HCT116 (cell line): ENCODE measurements around the gene ACP7. TPM values are rescaled to one million over a fixed set of nuclear protein-coding genes. Genes with fewer than 3 reads are reported as not detected.

ENCODE experiments used
- ATAC-seq: fragments of 200-7000 bp; cut with Tn5 transposase; 2 replicates; pipeline ENCODE4 v1.9.1; 2020; ENCODE audit warnings: mild to moderate bottlenecking, moderate library complexity
- BruUV-seq: library from RNA; stranded (reverse); fragments of 400-500 nt; replicated peaks from 2 replicates; lab custom pipeline; 2021; lab: Mats Ljungman, UMichigan
- CTCF ChIA-PET: fragments of 300-600 bp; sonication (Branson Sonifier 250); formaldehyde crosslinking; loops from one replicate; lab custom pipeline; 2021; ENCODE audit warnings: antibody characterized with exemption; lab: Charles Lee
- POLR2A ChIA-PET: fragments of 300-600, 350-600 bp; sonication (Branson Sonifier 250); formaldehyde crosslinking; loops from one replicate; lab custom pipeline; 2021; ENCODE audit warnings: antibody characterized with exemption; lab: Charles Lee
- RAD21 ChIA-PET, 2 experiments: fragments of 300-600 bp; sonication (Branson Sonifier 250); formaldehyde crosslinking; loops; one replicate each; lab custom pipeline; 2023; ENCODE audit warnings: low total read pairs in 2 of 2; ENCODE audit not compliant: uncharacterized antibody in 2 of 2, unreplicated experiment in 2 of 2, low non-redundant PET in 1 of 2; lab: Charles Lee
- DNase-seq: peaks from one replicate; pipeline ENCODE4 v3.0.0-alpha.2; 2010; ENCODE audit warnings: low read depth, low spot score
- H2AFZ ChIP-seq: fragments of 200-600 bp; shearing (Covaris generic), sonication (generic); 2 replicates; pipeline ENCODE4 v1.6.1; 2017; ENCODE audit warnings: low read depth, mixed run types, mixed read lengths, antibody characterized with exemption, low read length; ENCODE audit not compliant: poor library complexity, severe bottlenecking
- H3K27ac ChIP-seq: 2 replicates; pipeline ENCODE4 v1.5.1; 2012; ENCODE audit warnings: low read depth, low read length
- H3K27me3 ChIP-seq: fragments of 200-600 bp; sonication (generic); 2 replicates; pipeline ENCODE4 v1.6.1; 2016; ENCODE audit warnings: mixed run types, low read length, mixed read lengths; ENCODE audit not compliant: insufficient read depth
- H3K36me3 ChIP-seq, 2 experiments: fragments of 200-500 bp in 1 of 2; fragments of 200-600 bp in 1 of 2; sonication (Bioruptor generic) in 1 of 2; sonication (generic) in 1 of 2; 2 replicates each; pipeline versions ENCODE4 v1.5.1 to v1.6.1; 2014 to 2016; ENCODE audit warnings: low read length in 2 of 2, inconsistent platforms in 1 of 2, mixed read lengths in 1 of 2, mixed run types in 1 of 2; ENCODE audit not compliant: insufficient read depth in 2 of 2, control insufficient read depth in 1 of 2
- H3K4me1 ChIP-seq, 2 experiments: fragments of 200-600 bp in 1 of 2; sonication (generic) in 1 of 2; 2 replicates each; pipeline versions ENCODE4 v1.5.1 to v1.6.1; 2012 to 2017; ENCODE audit warnings: low read length in 2 of 2, inconsistent platforms in 1 of 2, mild to moderate bottlenecking in 1 of 2, mixed read lengths in 1 of 2, mixed run types in 1 of 2, moderate library complexity in 1 of 2; ENCODE audit not compliant: insufficient read depth in 2 of 2, control insufficient read depth in 1 of 2
- H3K4me2 ChIP-seq: fragments of 200-600 bp; sonication (generic); 2 replicates; pipeline ENCODE4 v1.6.1; 2017; ENCODE audit warnings: mixed run types, low read length, mixed read lengths
- H3K4me3 ChIP-seq, 2 experiments: fragments of 200-600 bp in 1 of 2; sonication (generic) in 1 of 2; replicated peaks in 1 of 2; 2 replicates each; pipeline ENCODE4 v1.5.1; 2011 to 2016; ENCODE audit warnings: low read length in 2 of 2, control low read depth in 1 of 2, low read depth in 1 of 2, mild to moderate bottlenecking in 1 of 2, mixed read lengths in 1 of 2, mixed run types in 1 of 2
- H3K79me2 ChIP-seq: fragments of 200-600 bp; sonication (generic); 2 replicates; pipeline ENCODE4 v1.6.1; 2017; ENCODE audit warnings: mild to moderate bottlenecking, mixed run types, low read length, moderate library complexity, mixed read lengths; ENCODE audit not compliant: insufficient read depth
- H3K9ac ChIP-seq: fragments of 200-600 bp; sonication (generic); 2 replicates; pipeline ENCODE4 v1.6.1; 2016; ENCODE audit warnings: low read length, mixed read lengths
- H3K9me2 ChIP-seq: fragments of 200-600 bp; sonication (generic), shearing (Covaris generic); 2 replicates; pipeline ENCODE4 v1.6.1; 2017; ENCODE audit warnings: mixed run types, mild to moderate bottlenecking, moderate library complexity; ENCODE audit not compliant: insufficient read depth
- H3K9me3 ChIP-seq, 2 experiments: fragments of 200-500 bp in 1 of 2; fragments of 200-600 bp in 1 of 2; sonication (Bioruptor generic) in 1 of 2; sonication (generic) in 1 of 2; 2 replicates each; pipeline ENCODE4 v1.6.1; 2014 to 2017; ENCODE audit warnings: low read length in 2 of 2, mixed read lengths in 2 of 2, inconsistent platforms in 1 of 2, low read depth in 1 of 2, mild to moderate bottlenecking in 1 of 2, mixed run types in 1 of 2, moderate library complexity in 1 of 2; ENCODE audit not compliant: control insufficient read depth in 1 of 2, insufficient read depth in 1 of 2
- H4K20me1 ChIP-seq: fragments of 200-600 bp; sonication (generic), shearing (Covaris generic); 2 replicates; pipeline ENCODE4 v1.6.1; 2017; ENCODE audit warnings: mixed run types, mild to moderate bottlenecking, moderate library complexity; ENCODE audit not compliant: insufficient read depth
- CBX3 ChIP-seq: IDR thresholded peaks from 2 replicates; pipeline ENCODE4 v1.6.1; 2012; ENCODE audit warnings: low read depth
- EGR1 ChIP-seq: IDR thresholded peaks from 2 replicates; pipeline ENCODE4 v1.6.1; 2012; ENCODE audit warnings: low read depth
- ELF1 ChIP-seq: IDR thresholded peaks from 2 replicates; pipeline ENCODE4 v1.6.1; 2012; ENCODE audit warnings: low read depth, borderline replicate concordance
- EZH2 ChIP-seq: fragments of 200-600 bp; sonication (generic); IDR thresholded peaks from 2 replicates; pipeline ENCODE4 v1.6.1; 2017; ENCODE audit warnings: antibody characterized with exemption, mixed run types
- EZH2phosphoT487 ChIP-seq: fragments of 200-600 bp; IDR thresholded peaks from 2 replicates; pipeline ENCODE4 v1.6.1; 2018; ENCODE audit warnings: antibody characterized with exemption, borderline replicate concordance
- JUND ChIP-seq: IDR thresholded peaks from 2 replicates; pipeline ENCODE4 v1.6.1; 2012
- POLR2A ChIP-seq: IDR thresholded peaks from 2 replicates; pipeline ENCODE4 v1.7.0; 2011; ENCODE audit warnings: borderline replicate concordance; ENCODE audit not compliant: insufficient read depth, insufficient read length; ENCODE audit errors: extremely low read depth
- POLR2AphosphoS5 ChIP-seq: IDR thresholded peaks from 2 replicates; pipeline ENCODE4 v1.6.1; 2011; ENCODE audit warnings: mild to moderate bottlenecking, low read depth, low read length, moderate library complexity
- RAD21 ChIP-seq: IDR thresholded peaks from 2 replicates; pipeline ENCODE4 v1.6.1; 2012; ENCODE audit warnings: low read depth, mild to moderate bottlenecking
- SIN3A ChIP-seq: IDR thresholded peaks from 2 replicates; pipeline ENCODE4 v1.6.1; 2012; ENCODE audit warnings: low read depth
- SP1 ChIP-seq: IDR thresholded peaks from 2 replicates; pipeline ENCODE4 v1.6.1; 2012; ENCODE audit warnings: low read depth
- TCF7L2 ChIP-seq: IDR thresholded peaks from 2 replicates; pipeline ENCODE4 v1.7.0; 2011; ENCODE audit warnings: borderline replicate concordance, inconsistent platforms; ENCODE audit not compliant: insufficient read depth, insufficient read length; ENCODE audit errors: extremely low read depth
- ZFX ChIP-seq: fragments of 450-650 bp; IDR thresholded peaks from 2 replicates; pipeline ENCODE4 v1.6.1; 2017
- ZNF274 ChIP-seq: fragments of 200-500 bp; sonication (Bioruptor generic); IDR thresholded peaks from 2 replicates; pipeline ENCODE4 v1.6.1; 2014; ENCODE audit warnings: mild to moderate bottlenecking, low read depth, low read length, inconsistent platforms
- intact Hi-C: fragments of 100-400 bp; cut with micrococcal nuclease; formaldehyde crosslinking; loops from 2 replicates; pipeline ENCODE4 v1.10.0; 2022
- total RNA-seq: library from RNA; stranded (reverse); gene quantifications from one replicate; pipeline ENCODE4 v1.2.1, GENCODE V29; 2021; ENCODE audit not compliant: unreplicated experiment
- TF ChIP-seq, protein P1 (sequence below): IDR thresholded peaks from 2 replicates; pipeline ENCODE4 v1.6.1; 2012
- TF ChIP-seq, protein P2 (sequence below): IDR thresholded peaks from 2 replicates; pipeline ENCODE4 v1.6.1; 2012
- TF ChIP-seq, protein P3 (sequence below), 3 experiments: fragments of 200-600 bp in 1 of 3; sonication (generic) in 1 of 3; IDR thresholded peaks in 2 of 3; conservative IDR thresholded peaks in 1 of 3; 2 replicates each; pipeline ENCODE4 v1.5.1; 2012 to 2017; ENCODE audit warnings: low read depth in 2 of 3, low read length in 2 of 3, antibody characterized with exemption in 1 of 3, borderline replicate concordance in 1 of 3, control low read depth in 1 of 3, mild to moderate bottlenecking in 1 of 3, mixed read lengths in 1 of 3, mixed run types in 1 of 3, moderate library complexity in 1 of 3; ENCODE audit not compliant: insufficient read depth in 1 of 3

The ACP7 gene
- total RNA-seq, 1 experiment from 2014 or later: 4.7 TPM

- Histone ChIP-seq H3K27me3 (no peaks in the 10 kb centered on the region), H3K4me3 (peak overlapping the region; percentile 96 to 99), H3K9me2 (no peaks in the 10 kb centered on the region), H4K20me1 (peaks cover 5% of the 10 kb centered on the region; the same call in 1 of the 2 replicates), H3K4me1 (peaks cover 16 to 55% of the 10 kb centered on the region in 2 experiments), H3K4me2 (peak overlapping the region; percentile 96), H3K9me3 (no peaks in the 10 kb centered on the region), H3K9ac (no peak overlapping the region), H3K27ac (peak overlapping the region; percentile 84; the same call in 1 of the 2 replicates), H2AFZ (peak overlapping the region; percentile 86), H3K79me2 (peaks cover 45% of the 10 kb centered on the region), H3K36me3 (no peaks in the 10 kb centered on the region)
- TF ChIP-seq, protein P1, sequence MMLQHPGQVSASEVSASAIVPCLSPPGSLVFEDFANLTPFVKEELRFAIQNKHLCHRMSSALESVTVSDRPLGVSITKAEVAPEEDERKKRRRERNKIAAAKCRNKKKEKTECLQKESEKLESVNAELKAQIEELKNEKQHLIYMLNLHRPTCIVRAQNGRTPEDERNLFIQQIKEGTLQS: no peak
- TF ChIP-seq EZH2phosphoT487: no peak
- peak; percentile 82; the same call in 1 of the 2 replicates for TF ChIP-seq CBX3
- no peak for TF ChIP-seq SIN3A
- TF ChIP-seq EGR1: no peak
- TF ChIP-seq, protein P2, sequence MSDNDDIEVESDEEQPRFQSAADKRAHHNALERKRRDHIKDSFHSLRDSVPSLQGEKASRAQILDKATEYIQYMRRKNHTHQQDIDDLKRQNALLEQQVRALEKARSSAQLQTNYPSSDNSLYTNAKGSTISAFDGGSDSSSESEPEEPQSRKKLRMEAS: peak; percentile 81
- RAD21 ChIA-PET: no interaction called here
- POLR2A ChIA-PET: no interaction called here
- DNase-seq: no peak
- ATAC-seq: no peak
- intact Hi-C loops: no loop called here
- CTCF ChIA-PET: no interaction called here
- BruUV-seq: no TSS peak
Observed at GRCh38 chr19:39125199-39125553, 41.0 kb downstream of the ACP7 start.

GRCh38 chr19:39125554-39126311 lies 41.6 kb downstream of the ACP7 start, which contains the start of gene PAK4:
PAK4 (plus strand) TSS chr19:39125786; CDS start chr19:39169554, 43,768 bp downstream.
- peak within 1 kb of the TSS; percentile 86 for H2AFZ ChIP-seq
- DNase-seq: peak; percentile 96
- H3K9me3 ChIP-seq: no peaks in the 10 kb centered on the region
- peak within 1 kb of the TSS; percentile 96 to 99 for H3K4me3 ChIP-seq
- H3K27me3 ChIP-seq: no peaks in the 10 kb centered on the region
- BruUV-seq: no TSS peak
- peak within 1 kb of the TSS; percentile 96 for H3K4me2 ChIP-seq
- intact Hi-C loops: loop anchor here (1.0 kb wide), 1 partner anchor 40 kb away; no protein-coding TSS in a partner anchor
- peaks cover 16 to 55% of the 10 kb centered on the region in 2 experiments for H3K4me1 ChIP-seq
- peak within 1 kb of the TSS; percentile 84 for H3K27ac ChIP-seq
- H3K36me3 ChIP-seq: no peaks in the 10 kb centered on the region
- RAD21 ChIA-PET: no interaction called here
- H4K20me1 ChIP-seq: peaks cover 5% of the 10 kb centered on the region; the same call in 1 of the 2 replicates
- peak within 1 kb of the TSS; percentile 90 for H3K9ac ChIP-seq
- peaks cover 50% of the 10 kb centered on the region for H3K79me2 ChIP-seq
- CTCF ChIA-PET: interaction anchor here (0.8 kb wide), 1 partner anchor 8 kb away, joined by 4 read pairs; no protein-coding TSS in a partner anchor
- H3K9me2 ChIP-seq: no peaks in the 10 kb centered on the region
- POLR2A ChIA-PET: no interaction called here
- peak; percentile 86 for ATAC-seq
- no peak for TF ChIP-seq ZFX
- TF ChIP-seq ZNF274: no peak
- TF ChIP-seq EZH2: no peak
- no peak for TF ChIP-seq ELF1
- no peak for TF ChIP-seq CBX3
- peak; percentile 84 for TF ChIP-seq POLR2AphosphoS5
- no peak for TF ChIP-seq JUND
- peak; percentile 93 for TF ChIP-seq SP1
- peak; percentile 70 for TF ChIP-seq SIN3A
- peak; percentile 22 for TF ChIP-seq TCF7L2
- no peak for TF ChIP-seq RAD21
- TF ChIP-seq POLR2A: peak; percentile 51
- TF ChIP-seq, protein P3, sequence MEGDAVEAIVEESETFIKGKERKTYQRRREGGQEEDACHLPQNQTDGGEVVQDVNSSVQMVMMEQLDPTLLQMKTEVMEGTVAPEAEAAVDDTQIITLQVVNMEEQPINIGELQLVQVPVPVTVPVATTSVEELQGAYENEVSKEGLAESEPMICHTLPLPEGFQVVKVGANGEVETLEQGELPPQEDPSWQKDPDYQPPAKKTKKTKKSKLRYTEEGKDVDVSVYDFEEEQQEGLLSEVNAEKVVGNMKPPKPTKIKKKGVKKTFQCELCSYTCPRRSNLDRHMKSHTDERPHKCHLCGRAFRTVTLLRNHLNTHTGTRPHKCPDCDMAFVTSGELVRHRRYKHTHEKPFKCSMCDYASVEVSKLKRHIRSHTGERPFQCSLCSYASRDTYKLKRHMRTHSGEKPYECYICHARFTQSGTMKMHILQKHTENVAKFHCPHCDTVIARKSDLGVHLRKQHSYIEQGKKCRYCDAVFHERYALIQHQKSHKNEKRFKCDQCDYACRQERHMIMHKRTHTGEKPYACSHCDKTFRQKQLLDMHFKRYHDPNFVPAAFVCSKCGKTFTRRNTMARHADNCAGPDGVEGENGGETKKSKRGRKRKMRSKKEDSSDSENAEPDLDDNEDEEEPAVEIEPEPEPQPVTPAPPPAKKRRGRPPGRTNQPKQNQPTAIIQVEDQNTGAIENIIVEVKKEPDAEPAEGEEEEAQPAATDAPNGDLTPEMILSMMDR (IDR thresholded peaks at IDR 0.05 in 2 of 3, conservative IDR thresholded peaks at IDR 0.05 in 1 of 3; ENCODE audit: borderline replicate concordance in 1 of 3, insufficient read depth in 1 of 3, low read depth in 2 of 3, low read length in 2 of 3): no peak
